NCI-H2081 treated with DMSO at 0.1 percent for 48 hours (cell line): ENCODE results near the gene PRAF2.

Experiments
- DNase-seq: peaks from one replicate; lab custom pipeline; 2025; lab: John Stamatoyannopoulos, UW

The PRAF2 gene

GRCh38 chrX:49042581-49043219 lies 31.1 kb downstream of the PRAF2 start:
- DNase-seq: no peak

GRCh38 chrX:49041744-49042580 lies 31.8 kb downstream of the PRAF2 start:
- no peak for DNase-seq

GRCh38 chrX:49040376-49040955 lies 33.3 kb downstream of the PRAF2 start:
- DNase-seq: no peak

- DNase-seq: no peak
Observed at GRCh38 chrX:49039598-49040375, 34.0 kb downstream of the PRAF2 start.

GRCh38 chrX:49037883-49038475 lies 35.8 kb downstream of the PRAF2 start:
- no peak for DNase-seq

- DNase-seq: no peak
Observed at GRCh38 chrX:49030283-49030682, 43.5 kb downstream of the PRAF2 start.

- no peak for DNase-seq
Observed at GRCh38 chrX:49029876-49030275, 43.9 kb downstream of the PRAF2 start.
